Ecto neural progenitor cell (in vitro differentiated cells): ENCODE measurements around the gene GCM1.

Source experiments
- DNase-seq: peaks from one replicate; pipeline ENCODE4 v3.0.0-alpha.2; 2018; ENCODE audit warnings: low spot score

GCM1 gene

DNA sequence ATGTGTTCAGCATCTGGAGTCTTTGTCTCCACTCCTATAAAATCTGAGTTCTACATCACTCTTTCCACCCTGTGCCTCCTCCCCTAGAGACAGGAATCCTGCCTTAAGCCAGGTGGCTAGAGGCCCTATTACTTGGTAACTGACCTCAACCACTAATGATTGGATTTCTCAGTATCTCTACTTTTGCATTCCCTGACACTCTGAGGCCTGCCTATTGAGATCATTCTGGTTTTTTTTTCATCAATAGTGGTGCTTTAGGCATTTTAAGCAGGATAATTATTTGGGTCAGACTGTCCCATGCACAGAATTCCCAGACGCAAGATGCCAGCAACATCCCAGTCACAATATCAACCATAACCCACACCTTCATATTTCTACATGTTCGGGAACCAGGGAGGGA lies 3.9 kb upstream of the GCM1 start:
- DNase-seq = no peak

DNA sequence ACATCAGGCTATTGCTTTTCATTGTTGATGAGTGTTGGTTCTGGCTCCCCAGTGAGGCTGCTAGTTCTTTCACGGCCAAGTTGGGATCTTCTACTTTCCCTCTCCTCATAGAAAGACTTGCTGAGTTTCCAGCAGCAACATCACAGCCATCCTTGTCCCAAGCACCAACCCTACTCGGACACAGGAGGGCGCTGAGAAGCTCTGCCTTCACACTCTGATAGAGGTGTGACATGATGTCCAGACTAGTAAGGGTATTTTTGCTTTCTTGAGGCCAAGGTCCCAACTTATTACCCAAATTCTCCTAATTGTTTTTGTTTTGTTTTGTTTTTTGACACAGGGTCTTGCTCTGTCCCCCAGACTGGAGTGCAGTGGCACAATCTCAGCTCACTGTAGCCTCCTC lies 3.0 kb upstream of the GCM1 start:
- no peak for DNase-seq

DNA sequence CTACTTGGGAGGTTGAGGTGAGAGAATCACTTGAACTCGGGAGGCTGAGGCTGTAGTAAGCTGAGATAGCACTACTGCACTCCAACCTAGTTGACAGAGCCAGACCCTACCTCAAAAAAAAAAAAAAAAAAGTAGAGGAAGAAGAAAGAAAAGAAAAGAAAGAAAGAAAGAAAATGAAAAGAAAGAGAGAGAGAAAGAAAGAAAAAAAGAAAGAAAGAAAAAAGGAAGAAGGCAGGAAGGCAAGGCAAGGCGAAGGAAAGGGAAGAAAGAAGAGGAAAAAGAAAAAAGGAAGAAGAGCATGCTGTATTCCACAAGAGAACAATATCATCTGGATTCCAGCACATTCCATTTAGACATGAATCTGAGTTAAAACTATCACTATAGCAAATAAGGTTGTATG lies 3.8 kb downstream of the GCM1 start:
- DNase-seq = no peak

DNA sequence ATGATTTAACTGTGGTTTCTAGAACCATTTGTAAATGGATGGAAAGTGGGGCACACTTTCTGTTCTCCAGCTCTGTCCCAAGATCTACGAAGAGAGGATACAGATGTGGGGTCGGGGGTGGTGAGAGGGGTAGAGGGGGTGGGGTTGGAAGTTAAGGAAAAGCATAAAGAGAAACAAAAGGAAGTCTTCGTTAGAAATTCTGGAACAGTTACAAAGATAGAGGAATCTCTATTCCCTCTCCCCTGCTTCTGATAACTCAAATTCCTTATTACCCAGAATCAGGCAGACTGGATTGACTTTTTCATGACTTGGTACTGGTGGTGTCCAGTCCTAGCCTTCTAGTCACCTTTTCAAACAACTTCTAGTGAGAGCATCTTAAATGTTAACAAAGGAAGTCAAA lies 4.9 kb downstream of the GCM1 start:
- DNase-seq = no peak

DNA sequence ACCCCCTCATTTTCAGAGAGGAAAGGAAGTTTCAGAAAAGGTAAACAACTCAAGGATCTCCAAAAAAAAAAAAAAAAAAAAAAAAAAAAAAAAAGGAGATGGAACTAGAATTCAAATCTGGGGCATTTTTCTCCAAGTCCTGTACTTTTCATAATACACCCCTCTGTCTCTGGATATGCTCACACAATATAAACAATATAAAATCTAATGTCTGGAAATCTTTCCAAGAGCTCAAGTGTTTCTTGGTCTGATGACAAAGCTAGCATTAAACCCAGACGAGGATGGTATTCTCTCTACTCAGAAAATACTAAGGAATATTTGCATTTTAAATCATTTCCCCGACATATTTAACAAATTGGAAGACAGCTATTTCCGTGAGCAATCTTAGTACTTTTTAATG lies 5.8 kb downstream of the GCM1 start:
- DNase-seq = no peak

DNA sequence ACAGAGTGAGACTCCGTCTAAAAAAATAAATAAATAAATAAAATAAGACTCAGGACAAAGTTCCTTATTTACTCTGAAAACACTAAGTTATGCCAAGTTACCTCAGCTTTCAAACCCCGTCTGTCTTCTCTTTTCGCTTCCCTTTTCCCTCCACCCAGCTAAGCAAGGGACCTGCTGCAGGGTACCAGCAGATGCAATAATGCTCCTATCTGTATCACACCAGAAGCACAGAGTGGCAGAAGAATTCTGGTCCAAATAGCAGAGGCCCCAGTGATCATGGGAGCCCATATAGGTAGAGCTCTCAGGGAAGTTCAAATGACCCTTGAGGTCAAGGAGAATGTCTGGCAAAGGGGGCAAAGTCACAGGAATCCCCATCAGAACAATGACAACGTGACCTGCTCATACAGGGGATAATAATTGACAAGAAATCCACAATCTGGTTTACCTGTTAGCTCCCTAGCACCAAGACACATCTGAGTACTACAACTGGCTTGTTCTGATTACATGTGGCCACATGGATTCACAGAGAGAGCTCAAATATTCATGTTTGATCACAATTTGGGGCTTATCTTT lies 8.7 kb downstream of the GCM1 start:
- no peak for DNase-seq

DNA sequence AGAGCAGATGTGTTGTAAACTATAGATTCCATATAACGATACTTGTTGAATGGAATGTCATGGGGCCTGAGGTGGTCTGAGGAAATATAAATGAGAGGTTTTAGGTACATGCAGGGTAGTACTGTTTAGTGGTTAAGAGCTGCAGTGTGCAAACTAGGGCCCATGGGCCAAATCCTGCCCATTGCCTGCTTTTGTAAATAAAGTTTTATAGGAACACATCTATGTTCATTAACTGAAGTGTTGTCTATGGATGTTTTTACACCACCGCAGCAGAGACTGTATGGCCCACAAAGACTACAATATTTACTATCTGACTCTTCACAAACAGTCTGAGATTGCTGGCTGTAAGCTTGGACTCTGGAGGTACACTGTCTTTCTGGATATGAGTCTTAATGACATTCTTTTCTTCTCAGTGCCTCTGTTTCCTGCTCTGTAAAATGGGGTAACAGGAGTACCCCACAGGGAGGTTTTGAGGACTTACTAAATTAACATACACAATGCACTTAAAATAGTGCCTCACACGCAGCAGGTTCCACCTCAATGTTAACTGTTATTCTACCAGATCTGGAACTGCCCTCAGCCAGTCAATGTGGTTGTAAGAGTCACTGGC lies 12.5 kb downstream of the GCM1 start:
- no peak for DNase-seq

DNA sequence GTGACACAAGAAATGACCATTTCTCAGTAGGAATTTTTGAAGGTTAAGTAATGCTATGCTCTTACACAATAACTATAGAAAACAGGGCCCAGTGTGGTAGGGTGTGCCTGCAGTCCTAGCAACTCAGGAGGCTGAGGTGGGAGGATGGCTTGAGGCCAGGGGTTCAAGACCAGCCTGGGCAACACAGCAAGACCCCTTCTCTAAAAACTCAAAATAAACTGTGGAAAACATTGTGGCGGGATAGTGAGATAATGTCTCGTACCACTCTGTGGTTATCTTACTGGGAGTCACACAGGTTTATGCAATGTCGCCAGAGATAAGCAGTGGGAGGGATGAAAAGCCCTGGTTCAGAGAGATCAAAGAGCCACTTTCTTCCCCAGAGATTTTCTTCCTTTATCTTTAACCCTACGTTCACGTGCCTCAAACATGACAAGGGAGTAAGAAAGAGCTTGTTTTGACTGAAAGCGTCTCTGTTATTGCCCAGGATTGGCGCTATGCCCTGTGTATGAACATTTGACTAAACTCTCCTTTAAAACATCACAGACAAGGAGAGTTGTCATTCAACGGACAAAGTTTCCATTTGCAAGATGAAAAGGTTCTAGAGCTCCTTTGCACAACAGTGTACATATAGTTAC lies 13.9 kb downstream of the GCM1 start:
- DNase-seq = no peak

DNA sequence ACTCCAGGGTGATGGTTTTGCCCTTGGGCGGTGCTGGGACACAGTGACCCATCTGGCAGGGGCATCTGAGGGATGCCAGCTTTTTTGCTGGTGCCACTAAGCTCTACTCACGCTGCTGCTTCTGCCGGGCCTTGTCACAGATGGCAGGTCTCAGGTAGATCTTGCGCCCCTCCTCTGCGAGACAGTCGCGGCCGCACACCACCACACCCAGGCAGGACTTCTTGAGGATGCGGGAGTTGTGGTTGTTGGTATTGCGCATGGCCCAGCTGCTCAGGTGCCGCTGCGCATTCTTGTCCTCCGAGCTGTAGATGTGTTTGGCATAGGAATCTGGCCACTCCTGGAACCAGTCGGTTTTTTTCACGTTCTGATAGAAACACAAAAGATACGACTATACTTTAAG lies 14.7 kb downstream of the GCM1 start:
- DNase-seq = no peak

DNA sequence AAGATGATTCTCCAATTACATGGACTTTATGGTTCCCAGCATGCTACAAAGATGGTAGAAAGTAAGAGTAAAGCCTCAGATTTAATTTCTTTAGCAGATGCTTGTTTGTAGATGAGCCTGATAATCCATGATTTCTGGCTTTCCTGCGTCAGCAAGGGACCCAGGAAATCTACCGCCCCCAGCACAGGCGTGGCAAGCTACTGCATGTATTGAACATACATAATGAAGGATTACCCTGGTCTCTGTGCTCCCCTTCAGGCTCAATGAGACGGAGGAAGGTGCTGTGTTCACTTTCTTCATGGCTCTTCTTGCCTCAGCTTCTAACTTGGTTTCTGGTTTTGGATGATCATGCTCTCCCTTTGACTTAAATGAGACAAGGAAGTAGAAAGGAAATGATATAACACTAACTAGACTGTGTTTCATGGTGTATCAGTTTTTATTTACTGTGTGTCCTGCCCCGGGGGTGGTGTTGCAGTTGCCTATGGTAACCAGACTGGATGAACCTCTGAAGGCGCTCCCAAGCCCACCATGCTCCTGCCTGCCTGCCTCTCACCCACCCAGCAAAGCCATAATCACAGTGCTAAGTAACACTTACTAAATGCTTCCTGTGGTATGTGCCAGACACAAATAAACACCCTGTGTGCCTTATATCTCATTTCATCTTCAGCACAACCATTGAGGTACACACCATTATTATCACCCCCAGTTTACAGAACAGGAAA lies 17.9 kb downstream of the GCM1 start:
- DNase-seq = no peak

DNA sequence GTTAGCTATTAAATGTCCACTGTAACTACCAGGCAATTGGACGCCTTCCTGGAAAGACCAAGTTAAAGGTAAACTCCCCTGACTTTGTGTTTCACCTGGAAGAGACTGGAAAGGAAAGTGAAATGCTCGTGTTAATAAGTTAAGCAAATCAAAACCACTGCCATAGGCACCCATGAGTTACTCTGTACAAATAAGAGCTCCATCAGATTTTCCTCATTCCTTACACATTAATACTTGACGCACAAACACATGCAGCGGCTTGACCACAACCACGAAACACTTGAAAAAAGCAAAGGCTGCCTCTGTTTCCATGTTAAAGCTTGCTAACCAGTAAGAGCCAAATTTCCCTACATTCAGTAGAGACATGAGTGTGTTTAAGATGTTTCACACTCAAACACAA lies 19.8 kb downstream of the GCM1 start:
- DNase-seq = no peak

DNA sequence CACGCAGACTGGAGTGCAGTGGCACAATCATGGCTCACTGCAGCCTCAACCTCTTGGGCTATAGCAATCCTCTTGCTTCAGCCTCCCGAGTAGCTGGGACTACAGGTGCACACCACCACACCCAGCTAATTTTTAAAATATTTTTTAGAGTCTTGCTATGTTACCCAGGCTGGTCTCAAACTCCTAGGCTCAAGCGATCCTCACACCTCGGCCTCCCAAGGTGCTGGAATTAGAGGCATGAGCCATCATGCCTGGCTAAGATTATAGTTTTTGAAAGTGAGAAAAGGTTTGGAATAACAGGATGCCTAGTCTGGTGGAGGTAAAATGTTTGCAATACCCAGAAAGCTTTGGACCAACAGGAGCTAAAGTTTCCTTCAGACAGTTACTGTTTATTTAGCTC lies 23.4 kb downstream of the GCM1 start:
- no peak for DNase-seq

DNA sequence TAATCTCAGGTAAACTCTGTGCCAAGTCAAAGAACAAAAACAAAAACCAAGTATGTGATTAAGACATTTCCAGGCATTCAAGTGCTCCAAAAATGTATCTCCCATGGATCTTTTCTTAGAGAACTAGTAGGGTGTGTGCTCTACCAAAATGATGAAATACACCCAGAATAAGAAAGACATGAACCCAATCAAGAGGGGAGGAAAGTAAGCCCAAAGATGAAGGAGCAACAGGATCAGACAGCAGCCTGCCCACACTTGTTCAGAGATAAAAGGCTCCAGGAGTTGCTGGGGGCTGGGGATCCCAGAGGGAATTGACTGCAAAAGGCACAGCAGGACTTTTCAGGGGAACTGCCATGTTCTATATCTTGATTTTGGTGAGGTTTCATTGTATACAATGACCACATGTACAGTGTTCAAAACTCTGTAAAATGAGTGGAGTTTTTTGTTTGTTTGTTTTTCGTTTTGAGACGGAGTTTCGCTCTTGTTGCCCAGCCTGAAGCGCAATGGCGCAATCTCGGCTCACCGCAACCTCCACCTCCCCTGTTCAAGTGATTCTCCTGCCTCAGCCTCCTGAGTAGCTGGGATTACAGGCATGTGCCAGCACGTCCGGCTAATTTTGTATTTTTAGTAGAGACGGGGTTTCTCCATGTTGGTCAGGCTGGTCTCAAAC lies 24.4 kb downstream of the GCM1 start:
- DNase-seq = no peak

DNA sequence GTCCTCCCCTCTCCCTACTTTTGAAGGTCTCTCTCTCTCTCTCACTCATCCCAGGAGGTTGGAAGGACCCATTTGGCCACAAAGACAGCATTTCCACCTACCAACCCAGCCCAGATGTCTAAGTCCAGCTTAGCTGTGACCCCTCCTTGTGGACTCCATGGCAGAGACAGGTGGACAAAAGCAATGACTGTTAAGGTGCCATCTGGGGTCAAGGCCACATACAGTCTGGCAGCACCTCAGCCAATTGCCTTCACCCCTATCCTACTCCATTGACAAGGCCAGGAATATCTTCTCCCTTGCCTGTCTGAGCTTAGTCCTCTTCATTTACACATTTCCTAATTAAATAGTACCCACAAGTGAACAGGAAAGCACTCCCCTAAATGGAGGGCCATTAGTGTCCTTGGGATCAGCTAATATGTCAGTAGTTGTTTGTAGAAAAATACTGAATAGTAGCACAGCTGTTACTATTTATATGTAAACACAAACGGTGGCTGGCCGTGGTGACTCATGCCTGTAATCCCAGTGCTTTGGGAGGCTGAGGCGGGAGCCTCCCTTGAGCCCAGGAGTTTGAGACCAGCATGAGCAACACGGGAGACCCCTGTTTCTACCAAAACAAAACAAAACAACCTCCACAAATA lies 28.8 kb downstream of the GCM1 start:
- no peak for DNase-seq

DNA sequence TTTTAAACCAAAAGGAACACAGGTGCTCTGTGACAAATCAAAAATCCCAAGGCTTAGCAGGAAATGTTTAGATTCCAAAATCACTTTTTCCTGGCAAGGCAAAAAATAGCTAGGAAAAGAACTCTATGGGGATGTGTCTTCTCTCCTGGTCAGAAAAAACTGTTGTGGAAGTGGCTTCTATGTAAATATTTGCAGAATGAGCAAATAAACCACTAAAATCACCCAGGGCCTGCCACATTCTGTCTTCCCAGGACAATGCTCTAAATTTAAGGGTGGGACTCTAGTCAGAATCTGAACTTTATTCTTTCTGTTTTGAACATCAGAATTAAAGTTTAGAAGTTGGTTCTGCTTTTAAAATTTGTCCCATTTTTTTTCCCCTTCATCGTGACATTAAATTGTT lies 29.3 kb downstream of the GCM1 start:
- DNase-seq = no peak

DNA sequence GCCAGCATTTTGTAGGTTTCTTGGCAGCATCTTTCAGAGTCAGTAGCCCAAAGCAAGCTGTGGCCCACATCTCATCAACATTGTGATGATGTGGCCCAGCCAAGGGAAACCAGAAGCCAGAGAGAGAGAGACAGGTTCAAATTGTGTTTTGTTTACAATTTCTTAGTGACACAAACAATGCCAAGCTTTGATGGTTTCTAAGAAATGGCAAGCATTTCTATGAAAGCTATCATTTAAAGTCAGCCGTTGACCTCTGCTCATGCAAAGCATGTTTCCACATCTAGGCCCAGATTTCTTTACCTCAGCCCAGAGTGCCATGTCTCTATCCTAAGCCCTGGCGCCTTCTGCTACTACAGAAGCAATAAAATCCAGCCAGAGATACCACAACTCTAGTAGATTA lies 32.9 kb downstream of the GCM1 start:
- no peak for DNase-seq

DNA sequence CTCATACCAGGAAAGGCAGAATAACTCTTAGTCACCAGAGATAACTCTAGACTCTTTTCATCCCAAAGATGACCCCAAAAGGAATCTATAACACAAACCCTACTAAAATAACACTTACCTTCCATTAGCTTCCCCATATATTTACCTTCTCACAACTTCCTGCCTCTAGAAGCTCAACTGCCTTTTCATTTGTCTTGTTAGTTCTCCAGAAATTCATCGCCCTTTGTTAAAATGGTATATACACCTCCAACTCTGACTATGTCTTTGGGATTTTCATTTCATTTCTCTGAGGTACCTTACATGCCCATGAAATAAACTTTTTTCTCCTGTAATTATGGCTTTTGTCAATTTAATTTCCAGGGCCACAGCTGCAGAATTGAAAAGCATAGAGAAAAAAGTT lies 33.5 kb downstream of the GCM1 start:
- no peak for DNase-seq

DNA sequence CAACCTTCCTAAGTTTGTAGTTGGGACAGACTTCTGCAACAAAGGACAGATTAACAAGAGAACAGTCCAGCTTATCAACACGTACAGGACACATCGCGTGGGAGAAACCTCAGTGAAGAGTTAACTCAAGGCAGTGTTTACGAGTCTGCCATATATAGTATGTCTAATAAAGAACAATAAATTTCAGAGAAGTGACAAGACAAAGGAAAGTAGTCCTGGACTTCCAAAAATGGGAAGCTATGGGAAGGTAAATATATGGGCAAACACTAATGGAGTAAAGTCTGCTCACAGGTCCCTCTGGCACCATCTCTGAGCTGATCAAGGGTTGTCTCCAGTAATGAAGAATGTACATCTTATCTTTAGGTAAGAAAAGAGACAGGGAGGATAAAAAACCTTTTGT lies 34.9 kb downstream of the GCM1 start:
- no peak for DNase-seq

DNA sequence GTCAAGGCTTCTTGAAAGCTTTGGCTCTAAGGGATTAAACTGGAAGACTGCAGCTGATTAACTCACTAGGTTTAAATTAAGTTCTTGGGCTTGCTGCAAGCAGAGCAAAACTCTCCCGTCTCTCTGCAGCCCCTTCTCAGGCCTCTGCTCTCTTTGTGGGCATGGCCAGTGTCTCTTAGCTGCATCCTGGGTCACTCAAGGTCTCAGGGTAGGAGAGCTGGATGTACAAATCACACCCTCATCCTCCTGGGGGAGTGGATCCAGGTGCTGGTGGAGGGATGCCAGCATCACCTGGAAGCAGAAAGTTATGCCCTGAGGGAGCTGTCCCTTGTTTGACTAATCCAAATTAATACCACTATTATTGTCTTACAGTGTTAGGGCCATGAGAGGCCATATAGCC lies 35.8 kb downstream of the GCM1 start:
- no peak for DNase-seq

DNA sequence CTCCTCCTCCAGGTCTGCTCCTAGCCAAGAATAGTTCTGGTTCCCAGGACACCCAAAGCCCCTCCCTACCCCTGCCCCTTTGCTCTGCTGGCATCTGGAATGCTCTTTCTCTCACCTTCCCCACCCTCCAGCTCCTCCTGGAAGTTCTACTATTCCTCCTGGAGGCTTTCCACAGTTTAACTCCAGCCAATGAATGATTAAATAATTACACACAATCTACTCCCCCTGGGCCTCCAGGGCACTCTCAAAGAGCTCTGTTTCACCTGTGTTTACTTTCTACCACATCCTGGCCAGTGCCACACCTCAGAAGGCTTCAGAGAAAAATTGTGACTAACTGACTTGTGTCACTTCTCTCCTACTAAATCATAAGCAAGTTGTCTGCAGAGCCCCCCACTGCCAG lies 36.2 kb downstream of the GCM1 start:
- DNase-seq = no peak

DNA sequence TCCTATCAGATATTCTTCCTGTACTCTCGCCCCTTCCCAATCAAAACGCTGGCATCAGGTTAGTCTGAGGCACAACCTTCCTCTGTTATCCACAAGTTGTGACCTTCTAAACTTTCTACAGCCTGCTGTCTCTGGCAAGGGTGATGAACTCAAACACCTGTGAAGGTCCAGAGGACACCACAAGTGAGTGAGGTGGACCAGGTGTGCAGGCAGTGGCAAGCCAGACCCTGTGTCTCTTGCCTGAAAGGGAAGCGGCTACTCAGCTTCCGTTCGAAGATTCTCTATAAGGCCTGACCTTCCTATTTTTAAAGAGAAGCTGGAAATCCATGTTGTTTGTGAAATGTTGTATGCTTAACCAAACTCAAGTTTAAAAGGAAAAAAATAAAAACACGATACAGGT lies 36.8 kb downstream of the GCM1 start:
- DNase-seq = no peak

DNA sequence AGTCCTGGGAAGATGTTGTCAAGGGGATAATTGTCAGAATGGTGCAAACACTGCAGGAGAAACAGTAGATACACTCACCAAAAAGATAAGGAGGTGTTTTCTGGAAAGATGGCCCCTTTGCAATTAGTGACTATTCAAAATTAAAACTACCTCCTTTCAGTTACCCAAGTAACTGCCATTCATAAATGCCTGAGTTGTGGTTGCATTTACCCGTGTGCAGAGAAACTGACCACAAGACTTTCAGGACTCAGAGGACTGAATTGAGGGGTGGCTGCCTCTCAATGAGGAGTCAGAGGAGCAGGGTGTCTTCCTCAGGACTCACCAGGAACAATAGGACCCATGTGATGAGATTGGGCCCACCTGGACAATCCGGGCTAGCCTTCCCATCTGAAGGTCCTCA lies 39.0 kb downstream of the GCM1 start:
- no peak for DNase-seq
